ENCODE results near the gene ZNF579. TPM values are rescaled to one million over a fixed set of nuclear protein-coding genes. Genes with fewer than 3 reads are reported as not detected.

ZNF579 gene
- polyA plus RNA-seq, 3 donors from 2014 or later = 0.19 to 0.64 TPM; not detected in 1

- Mint-ChIP-seq H3K27me3 (ENCODE audit: low read depth in 3 of 3) (peaks cover 0 to 4% (median 4%) of the 10 kb centered on the region in 3 donors), H3K27ac (no peak overlapping the region), H3K4me1 (no peaks in the 10 kb centered on the region), H3K36me3 (no peaks in the 10 kb centered on the region), H3K4me3 (no peak overlapping the region), H3K9me3 (no peaks in the 10 kb centered on the region)
- no peak for DNase-seq
Measured at GRCh38 chr19:55530996-55531395, 49.7 kb downstream of the ZNF579 start.

DNA sequence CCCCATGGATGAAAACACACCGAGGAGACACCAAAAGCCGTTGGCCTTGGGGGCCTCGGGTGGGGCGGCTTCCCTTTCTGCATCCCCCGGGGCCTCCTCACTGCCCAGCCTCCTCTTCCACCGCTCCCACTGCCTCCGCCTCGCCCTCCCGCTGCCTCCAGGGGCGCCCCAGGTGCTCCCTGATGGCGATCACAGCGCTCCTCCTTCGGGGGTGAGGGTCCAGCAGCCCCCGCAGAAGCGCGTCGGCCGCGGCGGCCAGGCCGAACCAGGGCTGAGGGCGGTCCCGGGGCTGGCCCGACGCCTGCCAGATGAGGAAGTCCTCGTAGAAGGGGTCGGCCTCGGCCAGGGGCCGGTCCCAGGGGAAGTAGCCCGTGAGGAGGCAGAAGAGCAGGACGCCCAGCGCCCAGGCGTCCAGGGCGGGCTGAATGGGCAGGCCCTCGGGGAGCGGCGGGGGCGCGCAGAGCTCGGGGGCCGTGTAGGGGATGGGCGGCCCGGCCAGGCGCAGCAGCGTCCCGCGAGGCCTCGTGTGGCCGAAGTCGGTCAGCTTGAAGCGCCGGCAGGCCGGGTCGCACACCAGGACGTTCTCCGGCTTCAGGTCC, 50.9 kb downstream of the ZNF579 start:
- Mint-ChIP-seq H3K4me1 (no peaks in the 10 kb centered on the region), H3K27ac (no peak overlapping the region), H3K36me3 (no peaks in the 10 kb centered on the region), H3K9me3 (no peaks in the 10 kb centered on the region), H3K4me3 (no peak overlapping the region), H3K27me3 (ENCODE audit: low read depth in 3 of 3) (peaks cover 2 to 4% (median 4%) of the 10 kb centered on the region in 3 donors)
- DNase-seq = no peak

- Mint-ChIP-seq H3K27me3 (ENCODE audit: low read depth in 3 of 3) (peaks cover 0 to 2% (median 2%) of the 10 kb centered on the region in 3 donors), H3K27ac (no peak overlapping the region), H3K4me3 (no peak overlapping the region), H3K4me1 (no peaks in the 10 kb centered on the region), H3K36me3 (no peaks in the 10 kb centered on the region), H3K9me3 (no peaks in the 10 kb centered on the region)
- DNase-seq = no peak
Measured at GRCh38 chr19:55528030-55528803, 52.4 kb downstream of the ZNF579 start.

DNA sequence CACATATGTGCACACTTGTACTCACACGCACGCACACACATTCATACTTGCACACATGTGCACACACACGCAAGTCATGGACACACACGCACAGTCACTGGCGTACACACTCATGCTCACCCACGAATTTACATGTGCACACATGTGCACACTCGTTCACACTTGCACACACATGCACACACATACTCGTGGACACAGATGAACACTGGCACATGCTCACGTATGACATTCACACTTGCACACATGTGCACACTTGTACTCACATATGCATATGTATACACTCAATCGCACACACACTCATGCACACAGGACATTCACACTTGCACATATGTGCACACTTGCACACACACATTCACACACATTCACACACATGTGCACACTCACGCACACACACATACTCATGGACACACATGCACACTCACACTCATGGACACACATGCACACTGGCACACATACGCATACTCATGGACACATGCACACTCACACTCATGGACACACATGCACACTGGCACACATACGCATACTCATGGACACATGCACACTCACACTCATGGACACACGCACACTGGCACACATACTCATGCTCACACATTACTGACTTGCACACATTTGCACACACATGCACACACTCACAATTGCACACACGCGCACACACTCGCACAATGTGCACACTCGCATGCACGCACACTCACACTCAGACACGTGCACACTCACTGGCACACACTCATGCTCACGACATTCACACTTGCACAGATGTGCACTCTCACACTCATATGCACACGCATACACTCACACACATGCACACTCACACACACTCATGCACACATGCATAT, 53.2 kb downstream of the ZNF579 start:
- Mint-ChIP-seq H3K9me3 (no peaks in the 10 kb centered on the region), H3K27ac (no peak overlapping the region), H3K4me1 (no peaks in the 10 kb centered on the region), H3K4me3 (no peak overlapping the region), H3K27me3 (ENCODE audit: low read depth in 3 of 3) (peaks cover 0 to 2% (median 0%) of the 10 kb centered on the region in 3 donors), H3K36me3 (no peaks in the 10 kb centered on the region)
- no peak for DNase-seq

Other genes starting within 250 kb of the ZNF579 start
- 1 to 10 TPM in 2 of 3 donors, under 1 TPM in 1; 0.79 to 2.2 (median 2.1) TPM for gene KMT5C, start 241.0 kb downstream of the ZNF579 start, polyA plus RNA-seq
- gene COX6B2, start 226.1 kb downstream of the ZNF579 start, polyA plus RNA-seq = under 1 TPM in 1 of 3 donors, not detected in 2; 0.16 TPM
- gene GARIN5B, start 217.6 kb downstream of the ZNF579 start, polyA plus RNA-seq = not detected
- not detected for gene IL11, start 210.4 kb downstream of the ZNF579 start, polyA plus RNA-seq
- not detected for gene TMEM190, start 204.0 kb downstream of the ZNF579 start, polyA plus RNA-seq
- gene TMEM238, start 196.6 kb downstream of the ZNF579 start, polyA plus RNA-seq = 1 to 10 TPM in 1 of 3 donors, not detected in 2; 1.0 TPM
- gene RPL28, start 194.9 kb downstream of the ZNF579 start, polyA plus RNA-seq = 100 to 1,000 TPM; 118 to 365 (median 350) TPM
- gene UBE2S, start 173.1 kb downstream of the ZNF579 start, polyA plus RNA-seq = 10 to 100 TPM; 40.2 to 72.1 (median 47.0) TPM
- not detected for gene SHISA7, start 137.5 kb downstream of the ZNF579 start, polyA plus RNA-seq
- 10 to 100 TPM; 30.4 to 46.0 (median 34.2) TPM for gene ISOC2, start 119.2 kb downstream of the ZNF579 start, polyA plus RNA-seq
- gene C19orf85, start 116.1 kb downstream of the ZNF579 start, polyA plus RNA-seq = not detected
- gene ZNF628, start 104.2 kb downstream of the ZNF579 start, polyA plus RNA-seq = under 1 TPM; 0.14 to 0.72 (median 0.21) TPM
- gene NAT14, start 95.7 kb downstream of the ZNF579 start, polyA plus RNA-seq = 1 to 10 TPM in 2 of 3 donors, not detected in 1; 2.7 to 4.8 TPM
- not detected for gene SSC5D, start 92.4 kb downstream of the ZNF579 start, polyA plus RNA-seq
- gene SBK2, start 43.7 kb downstream of the ZNF579 start, polyA plus RNA-seq = not detected
- gene SBK3, start 35.3 kb downstream of the ZNF579 start, polyA plus RNA-seq = not detected
- 1 to 10 TPM in 2 of 3 donors, under 1 TPM in 1; 0.63 to 1.7 (median 1.0) TPM for gene FIZ1, start 18.7 kb upstream of the ZNF579 start, polyA plus RNA-seq
- gene ZNF524, start 19.4 kb upstream of the ZNF579 start, polyA plus RNA-seq = 10 to 100 TPM; 23.9 to 36.4 (median 31.7) TPM
- gene ZNF865, start 24.8 kb upstream of the ZNF579 start, polyA plus RNA-seq = under 1 TPM in 2 of 3 donors, not detected in 1; 0.08 to 0.18 TPM
- under 1 TPM; 0.59 to 0.78 (median 0.62) TPM for gene ZNF784, start 43.7 kb upstream of the ZNF579 start, polyA plus RNA-seq
- 10 to 100 TPM in 2 of 3 donors, 1 to 10 TPM in 1; 9.6 to 27.8 (median 13.8) TPM for gene ZNF580, start 60.2 kb upstream of the ZNF579 start, polyA plus RNA-seq
- 10 to 100 TPM in 2 of 3 donors, 1 to 10 TPM in 1; 8.4 to 24.9 (median 20.6) TPM for gene ZNF581, start 62.8 kb upstream of the ZNF579 start, polyA plus RNA-seq
- 1 to 10 TPM in 2 of 3 donors, not detected in 1; 1.1 to 1.7 TPM for gene CCDC106, start 67.4 kb upstream of the ZNF579 start, polyA plus RNA-seq
- gene U2AF2, start 74.2 kb upstream of the ZNF579 start, polyA plus RNA-seq = 10 to 100 TPM in 1 of 3 donors, 1 to 10 TPM in 2; 3.1 to 17.0 (median 8.0) TPM
- 10 to 100 TPM in 1 of 3 donors, 1 to 10 TPM in 2; 3.0 to 15.3 (median 3.7) TPM for gene EPN1, start 94.4 kb upstream of the ZNF579 start, polyA plus RNA-seq
- gene NLRP9, start 157.6 kb upstream of the ZNF579 start, polyA plus RNA-seq = not detected
- not detected for gene RFPL4A, start 178.2 kb upstream of the ZNF579 start, polyA plus RNA-seq
- under 1 TPM in 1 of 3 donors, not detected in 2; 0.48 TPM for gene RFPL4AL1, start 188.3 kb upstream of the ZNF579 start, polyA plus RNA-seq

Data from immature natural killer cell (primary cell).